ENCODE measurements around the gene LIN37. TPM values are rescaled to one million over a fixed set of nuclear protein-coding genes. Genes with fewer than 3 reads are reported as not detected.

Gene LIN37
- 10 to 100 TPM; 10.6 to 13.0 TPM for total RNA-seq

GRCh38 chr19:35748106-35749020 is at the start of gene LIN37:
Gene LIN37, plus strand, starts transcription at chr19:35748576. Its CDS starts 149 bp downstream, at chr19:35748725.

GRCh38 chr19:35704218-35704617 is 44.2 kb upstream of the LIN37 start, which contains the start of gene ZBTB32:
Gene ZBTB32, plus strand, starts transcription at chr19:35704558. Its CDS starts 10,069 bp downstream, at chr19:35714627.

GRCh38 chr19:35717665-35718344 is 30.6 kb upstream of the LIN37 start, which contains the start of gene KMT2B:
Gene KMT2B, plus strand, starts transcription at chr19:35718003. Its CDS starts 16 bp downstream, at chr19:35718019.

GRCh38 chr19:35742121-35742724 is 6.2 kb upstream of the LIN37 start, which contains the start of gene IGFLR1:
Gene IGFLR1, minus strand, starts transcription at chr19:35742452. Its CDS starts 1,272 bp downstream, at chr19:35741180.

GRCh38 chr19:35745328-35746086 is 2.9 kb upstream of the LIN37 start, which contains the start of the genes PSENEN and U2AF1L4:
Gene PSENEN, plus strand, starts transcription at chr19:35745651. Its CDS starts 280 bp downstream, at chr19:35745931.
Gene U2AF1L4, minus strand, starts transcription at chr19:35745418. Its CDS starts 27 bp downstream, at chr19:35745391.

GRCh38 chr19:35756377-35757230 is 8.2 kb downstream of the LIN37 start, which contains the start of gene HSPB6:
Gene HSPB6, minus strand, starts transcription at chr19:35757029. Its CDS starts 21 bp downstream, at chr19:35757008.

GRCh38 chr19:35757749-35758608 is 9.6 kb downstream of the LIN37 start, which contains the start of gene PROSER3:
Gene PROSER3, plus strand, starts transcription at chr19:35758176. Its CDS starts 40 bp downstream, at chr19:35758216.

GRCh38 chr19:35775298-35776101 is 27.1 kb downstream of the LIN37 start, which contains the start of gene ARHGAP33:
Gene ARHGAP33, plus strand, starts transcription at chr19:35775564. Its CDS starts 95 bp downstream, at chr19:35775659.

Other genes starting within 250 kb of the LIN37 start
- gene DMKN, start 234.9 kb upstream of the LIN37 start, total RNA-seq = not detected
- not detected for gene SBSN, start 220.3 kb upstream of the LIN37 start, total RNA-seq
- not detected for gene GAPDHS, start 215.1 kb upstream of the LIN37 start, total RNA-seq
- gene TMEM147, start 202.9 kb upstream of the LIN37 start, total RNA-seq = 10 to 100 TPM; 46.0 to 46.8 TPM
- not detected for gene ATP4A, start 184.9 kb upstream of the LIN37 start, total RNA-seq
- gene PMIS2, start 162.4 kb upstream of the LIN37 start, total RNA-seq = not detected
- 10 to 100 TPM; 41.8 to 48.0 TPM for gene HAUS5, start 135.8 kb upstream of the LIN37 start, total RNA-seq
- gene RBM42, start 119.5 kb upstream of the LIN37 start, total RNA-seq = 10 to 100 TPM; 86.6 to 89.2 TPM
- gene ETV2, start 106.8 kb upstream of the LIN37 start, total RNA-seq = 1 to 10 TPM; 1.0 to 1.2 TPM
- gene COX6B1, start 100.3 kb upstream of the LIN37 start, total RNA-seq = 100 to 1,000 TPM; 440 to 457 TPM
- gene UPK1A, start 82.1 kb upstream of the LIN37 start, total RNA-seq = 1 to 10 TPM; 1.4 to 1.6 TPM
- 10 to 100 TPM; 15.2 to 16.2 TPM for gene ZBTB32, start 44.0 kb upstream of the LIN37 start, total RNA-seq
- 10 to 100 TPM; 57.3 to 59.9 TPM for gene KMT2B, start 30.6 kb upstream of the LIN37 start, total RNA-seq
- 10 to 100 TPM; 60.3 to 60.9 TPM for gene IGFLR1, start 6.1 kb upstream of the LIN37 start, total RNA-seq
- gene U2AF1L4, start 3.2 kb upstream of the LIN37 start, total RNA-seq = 10 to 100 TPM; 40.0 to 42.6 TPM
- gene PSENEN, start 2.9 kb upstream of the LIN37 start, total RNA-seq = 10 to 100 TPM; 43.7 to 44.7 TPM
- gene HSPB6, start 8.5 kb downstream of the LIN37 start, total RNA-seq = not detected
- gene PROSER3, start 9.6 kb downstream of the LIN37 start, total RNA-seq = 10 to 100 TPM; 50.4 to 51.2 TPM
- gene ARHGAP33, start 27.0 kb downstream of the LIN37 start, total RNA-seq = 10 to 100 TPM; 57.0 to 75.7 TPM
- not detected for gene PRODH2, start 64.3 kb downstream of the LIN37 start, total RNA-seq
- gene NPHS1, start 103.9 kb downstream of the LIN37 start, total RNA-seq = not detected
- gene KIRREL2, start 108.3 kb downstream of the LIN37 start, total RNA-seq = under 1 TPM; 0.30 to 0.63 TPM
- 1 to 10 TPM in 1 of 2 experiments, under 1 TPM in 1; 0.30 to 1.2 TPM for gene APLP1, start 120.0 kb downstream of the LIN37 start, total RNA-seq
- 10 to 100 TPM; 35.6 to 42.9 TPM for gene NFKBID, start 152.0 kb downstream of the LIN37 start, total RNA-seq
- 100 to 1,000 TPM; 195 to 204 TPM for gene HCST, start 154.0 kb downstream of the LIN37 start, total RNA-seq
- under 1 TPM in 1 of 2 experiments, not detected in 1; 0.43 TPM for gene TYROBP, start 159.7 kb downstream of the LIN37 start, total RNA-seq
- 10 to 100 TPM; 12.4 to 13.0 TPM for gene LRFN3, start 187.8 kb downstream of the LIN37 start, total RNA-seq
- 10 to 100 TPM; 17.4 to 19.6 TPM for gene SDHAF1, start 246.6 kb downstream of the LIN37 start, total RNA-seq

Measured in activated naive CD4-positive, alpha-beta T cell treated with anti-CD3 and anti-CD28 coated beads, Interleukin-2, amount 10 ng/mL, durations not matched to agents 5 hours and 36 hours (primary cell).